NOMO-1 treated with dmso at 0.1 percent for 144 hours (cell line): ENCODE measurements around the gene CELSR1.
"Not testable (repeated sequence)": the region's sequence is repeated elsewhere in the genome, so short reads cannot be mapped to it uniquely, and the experiment has no call there.

Experiments
- DNase-seq: peaks from one replicate; lab custom pipeline; 2025; ENCODE audit not compliant: unreplicated experiment; lab: John Stamatoyannopoulos, UW

Gene CELSR1

GRCh38 chr22:46406791-46407190, 130.6 kb downstream of the CELSR1 start:
- DNase-seq, result no peak

- DNase-seq, result no peak
Observed at GRCh38 chr22:46406349-46406748, 131.1 kb downstream of the CELSR1 start.

- DNase-seq, result no peak
Observed at GRCh38 chr22:46405901-46406300, 131.5 kb downstream of the CELSR1 start.

GRCh38 chr22:46403880-46404279, 133.5 kb downstream of the CELSR1 start:
- DNase-seq, result not testable (repeated sequence)

- no peak for DNase-seq
Observed at GRCh38 chr22:46402505-46402904, 134.9 kb downstream of the CELSR1 start.

GRCh38 chr22:46401370-46401769, 136.1 kb downstream of the CELSR1 start:
- DNase-seq, result no peak

GRCh38 chr22:46399251-46400024, 138.0 kb downstream of the CELSR1 start:
- DNase-seq, result no peak

GRCh38 chr22:46397951-46398350, 139.5 kb downstream of the CELSR1 start:
- no peak for DNase-seq

GRCh38 chr22:46397514-46397913, 139.9 kb downstream of the CELSR1 start:
- no peak for DNase-seq

- not testable (repeated sequence) for DNase-seq
Observed at GRCh38 chr22:46397049-46397448, 140.4 kb downstream of the CELSR1 start.

GRCh38 chr22:46395145-46395544, 142.3 kb downstream of the CELSR1 start:
- no peak for DNase-seq

- DNase-seq, result no peak
Observed at GRCh38 chr22:46394622-46395021, 142.8 kb downstream of the CELSR1 start.

GRCh38 chr22:46393873-46394272, 143.5 kb downstream of the CELSR1 start:
- no peak for DNase-seq

- no peak for DNase-seq
Observed at GRCh38 chr22:46392137-46392844, 145.1 kb downstream of the CELSR1 start.

GRCh38 chr22:46391486-46392136, 145.8 kb downstream of the CELSR1 start:
- no peak for DNase-seq

GRCh38 chr22:46390652-46391301, 146.6 kb downstream of the CELSR1 start:
- DNase-seq, result no peak

GRCh38 chr22:46390105-46390651, 147.2 kb downstream of the CELSR1 start:
- no peak for DNase-seq

- no peak for DNase-seq
Observed at GRCh38 chr22:46389081-46389480, 148.3 kb downstream of the CELSR1 start.

GRCh38 chr22:46388647-46389046, 148.8 kb downstream of the CELSR1 start:
- DNase-seq, result no peak

- no peak for DNase-seq
Observed at GRCh38 chr22:46387748-46388147, 149.7 kb downstream of the CELSR1 start.

- DNase-seq, result no peak
Observed at GRCh38 chr22:46386312-46386711, 151.1 kb downstream of the CELSR1 start.
